Cardiac muscle cell (in vitro differentiated cells and primary cell): ENCODE results near the gene TIMM50. TPM values are rescaled to one million over a fixed set of nuclear protein-coding genes. Genes with fewer than 3 reads are reported as not detected.
A peak's percentile ranks its signal among the peaks of the same experiment; 100 is the strongest.

Experiments used
- DNase-seq, 2 donors: peaks; one replicate each; pipeline versions ENCODE4 v3.0.0 to v3.0.0-alpha.2; 2010 to 2017; ENCODE audit warnings: low read depth in 1 of 2, low spot score in 1 of 2
- H3K27ac ChIP-seq: fragments of 200-600 bp; sonication (generic); 2 replicates; pipeline ENCODE4 v1.5.1; 2016
- H3K27me3 ChIP-seq: fragments of 200-600 bp; sonication (generic); 2 replicates; pipeline ENCODE4 v1.6.0; 2016; ENCODE audit warnings: control low read depth
- H3K36me3 ChIP-seq: fragments of 200-600 bp; sonication (generic); 2 replicates; pipeline ENCODE4 v1.5.1; 2016; ENCODE audit warnings: control low read depth
- H3K4me1 ChIP-seq: fragments of 200-600 bp; sonication (generic); 2 replicates; pipeline ENCODE4 v1.8.1; 2017; ENCODE audit warnings: low read depth, mild to moderate bottlenecking, mixed run types
- H3K4me3 ChIP-seq: fragments of 200-600 bp; sonication (generic); 2 replicates; pipeline ENCODE4 v1.5.1; 2016; ENCODE audit warnings: mild to moderate bottlenecking
- H3K9me3 ChIP-seq: fragments of 200-600 bp; sonication (generic); 2 replicates; pipeline ENCODE4 v1.5.1; 2017; ENCODE audit warnings: low read depth, mild to moderate bottlenecking, control low read depth
- polyA plus RNA-seq: library from polyadenylated mRNA; unstranded; fragments of >200 nt; fragmentation: Nextera tagmentation; extraction: Ambion mirVana; gene quantifications from 2 replicates; pipeline ENCODE4 v1.2.1, GENCODE V29; 2016
- total RNA-seq: library from RNA; depleted of rRNA; stranded (reverse); fragments of >200 nt; gene quantifications from 2 replicates; pipeline ENCODE4 v1.2.3, GENCODE V29; 2016
- TF ChIP-seq, protein P1 (sequence below): IDR thresholded peaks from 2 replicates; pipeline ENCODE4 v1.5.1; 2012; ENCODE audit warnings: low read depth, mild to moderate bottlenecking, low read length

Gene TIMM50
- total and polyA plus RNA-seq, 2 experiments from 2014 or later: 80.4 to 93.3 TPM

DNA sequence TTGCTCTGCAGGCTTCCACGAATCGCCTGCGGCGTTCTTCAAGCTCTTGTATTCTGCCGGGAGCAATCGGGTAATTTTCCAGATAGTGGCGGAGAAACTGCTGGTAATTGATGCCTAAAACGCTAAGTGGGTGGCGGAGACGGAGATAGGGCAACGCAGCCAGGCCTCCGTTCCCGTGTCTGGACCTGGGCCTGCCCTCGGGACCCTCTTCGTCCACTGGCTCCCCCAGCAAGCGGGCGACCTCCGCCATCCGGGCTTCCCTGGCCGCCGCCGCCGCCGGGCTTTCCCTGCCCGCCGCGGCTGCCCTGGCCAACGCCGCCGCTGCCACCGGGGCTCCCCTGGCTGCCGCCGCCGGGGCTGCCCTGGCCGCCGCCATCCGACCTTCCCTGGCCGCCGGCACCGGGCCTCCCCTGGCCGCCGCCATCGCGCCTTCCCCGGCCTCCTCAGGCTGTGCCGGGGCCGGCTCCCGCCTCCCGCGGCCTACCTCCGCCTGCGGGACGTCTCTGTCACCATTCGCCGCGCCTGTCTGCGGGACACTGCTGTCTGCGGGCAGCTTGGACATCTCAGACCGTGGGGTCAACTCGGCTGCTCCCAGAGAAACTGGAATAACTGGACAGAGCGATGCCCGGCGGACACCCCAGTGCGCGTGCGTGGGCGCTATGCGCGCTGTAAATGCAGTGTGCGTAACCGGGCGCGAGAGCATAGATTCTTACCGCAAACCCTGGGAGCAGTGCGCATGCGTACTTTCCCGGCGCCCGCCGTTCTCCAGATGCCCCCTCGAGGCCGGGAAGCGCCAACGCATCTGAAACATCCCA, 59.1 kb downstream of the TIMM50 start, which contains the start of gene EID2:
Gene EID2 (minus strand): TSS at position 644 of the 815 bp plus-strand sequence. CDS start 82 bp downstream, at position 562.
- peaks cover 8% of the 10 kb centered on the region for H3K4me1 ChIP-seq
- no peaks in the 10 kb centered on the region for H3K27me3 ChIP-seq
- no peaks in the 10 kb centered on the region for H3K9me3 ChIP-seq
- no peaks in the 10 kb centered on the region for H3K36me3 ChIP-seq
- peak within 1 kb of the TSS; percentile 90 for H3K4me3 ChIP-seq
- peak within 1 kb of the TSS; percentile 99 for H3K27ac ChIP-seq
- peak; percentile 97 to 98 for DNase-seq
- TF ChIP-seq, protein P1, sequence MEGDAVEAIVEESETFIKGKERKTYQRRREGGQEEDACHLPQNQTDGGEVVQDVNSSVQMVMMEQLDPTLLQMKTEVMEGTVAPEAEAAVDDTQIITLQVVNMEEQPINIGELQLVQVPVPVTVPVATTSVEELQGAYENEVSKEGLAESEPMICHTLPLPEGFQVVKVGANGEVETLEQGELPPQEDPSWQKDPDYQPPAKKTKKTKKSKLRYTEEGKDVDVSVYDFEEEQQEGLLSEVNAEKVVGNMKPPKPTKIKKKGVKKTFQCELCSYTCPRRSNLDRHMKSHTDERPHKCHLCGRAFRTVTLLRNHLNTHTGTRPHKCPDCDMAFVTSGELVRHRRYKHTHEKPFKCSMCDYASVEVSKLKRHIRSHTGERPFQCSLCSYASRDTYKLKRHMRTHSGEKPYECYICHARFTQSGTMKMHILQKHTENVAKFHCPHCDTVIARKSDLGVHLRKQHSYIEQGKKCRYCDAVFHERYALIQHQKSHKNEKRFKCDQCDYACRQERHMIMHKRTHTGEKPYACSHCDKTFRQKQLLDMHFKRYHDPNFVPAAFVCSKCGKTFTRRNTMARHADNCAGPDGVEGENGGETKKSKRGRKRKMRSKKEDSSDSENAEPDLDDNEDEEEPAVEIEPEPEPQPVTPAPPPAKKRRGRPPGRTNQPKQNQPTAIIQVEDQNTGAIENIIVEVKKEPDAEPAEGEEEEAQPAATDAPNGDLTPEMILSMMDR: peak; percentile 77

DNA sequence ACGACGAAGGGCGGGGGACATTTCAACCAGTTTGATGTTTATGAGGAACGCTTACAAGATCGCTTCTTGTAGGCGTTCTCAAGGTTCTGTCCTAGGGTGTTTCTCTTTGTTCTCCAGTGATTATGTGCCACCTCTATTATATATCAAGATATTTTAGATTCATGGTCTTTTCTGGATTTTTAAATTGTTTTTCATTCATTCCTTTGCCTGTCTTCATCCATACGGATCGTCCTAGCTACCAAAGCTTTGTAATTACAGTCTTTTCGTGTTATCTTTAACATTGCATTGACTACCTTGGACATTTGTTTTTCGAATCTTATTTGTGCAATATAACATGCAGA, 59.7 kb downstream of the TIMM50 start:
- H3K4me3 ChIP-seq: peak overlapping the region; percentile 90
- no peaks in the 10 kb centered on the region for H3K27me3 ChIP-seq
- H3K9me3 ChIP-seq: no peaks in the 10 kb centered on the region
- no peak overlapping the region for H3K27ac ChIP-seq
- no peaks in the 10 kb centered on the region for H3K36me3 ChIP-seq
- H3K4me1 ChIP-seq: peaks cover 8% of the 10 kb centered on the region
- TF ChIP-seq, protein P1: no peak
- no peak for DNase-seq

Other genes with a start within 250 kb of the TIMM50 start
- gene IFNL3, start 235.8 kb upstream of the TIMM50 start, total RNA-seq: not detected in 2 replicates
- gene IFNL3, start 235.8 kb upstream of the TIMM50 start, polyA plus RNA-seq: not detected in 2 replicates
- not detected in 2 replicates for gene IFNL4, start 232.0 kb upstream of the TIMM50 start, total RNA-seq
- gene IFNL4, start 232.0 kb upstream of the TIMM50 start, polyA plus RNA-seq: 0.17 TPM in 1 of 2 replicates, not detected in the other
- gene IFNL2, start 212.4 kb upstream of the TIMM50 start, total RNA-seq: not detected in 2 replicates
- not detected in 2 replicates for gene IFNL2, start 212.4 kb upstream of the TIMM50 start, polyA plus RNA-seq
- not detected in 2 replicates for gene IFNL1, start 184.4 kb upstream of the TIMM50 start, total RNA-seq
- not detected in 2 replicates for gene IFNL1, start 184.4 kb upstream of the TIMM50 start, polyA plus RNA-seq
- gene LRFN1, start 160.0 kb upstream of the TIMM50 start, total RNA-seq: 10.3 and 19.4 TPM in 2 replicates
- 12.4 and 18.6 TPM in 2 replicates for gene LRFN1, start 160.0 kb upstream of the TIMM50 start, polyA plus RNA-seq
- not detected in 2 replicates for gene GMFG, start 144.8 kb upstream of the TIMM50 start, total RNA-seq
- 2.3 and 3.2 TPM in 2 replicates for gene GMFG, start 144.8 kb upstream of the TIMM50 start, polyA plus RNA-seq
- gene SAMD4B, start 138.4 kb upstream of the TIMM50 start, total RNA-seq: 158 and 183 TPM in 2 replicates
- 120 and 139 TPM in 2 replicates for gene SAMD4B, start 138.4 kb upstream of the TIMM50 start, polyA plus RNA-seq
- gene PAF1, start 89.7 kb upstream of the TIMM50 start, total RNA-seq: 61.9 and 62.2 TPM in 2 replicates
- gene PAF1, start 89.7 kb upstream of the TIMM50 start, polyA plus RNA-seq: 64.4 and 78.3 TPM in 2 replicates
- 43.8 and 70.6 TPM in 2 replicates for gene MED29, start 89.5 kb upstream of the TIMM50 start, total RNA-seq
- 59.6 and 67.3 TPM in 2 replicates for gene MED29, start 89.5 kb upstream of the TIMM50 start, polyA plus RNA-seq
- 13.6 and 14.6 TPM in 2 replicates for gene ZFP36, start 74.0 kb upstream of the TIMM50 start, total RNA-seq
- gene ZFP36, start 74.0 kb upstream of the TIMM50 start, polyA plus RNA-seq: 51.2 and 53.4 TPM in 2 replicates
- 40.7 and 45.4 TPM in 2 replicates for gene PLEKHG2, start 68.2 kb upstream of the TIMM50 start, total RNA-seq
- 30.5 and 40.0 TPM in 2 replicates for gene PLEKHG2, start 68.2 kb upstream of the TIMM50 start, polyA plus RNA-seq
- 369 and 374 TPM in 2 replicates for gene RPS16, start 44.9 kb upstream of the TIMM50 start, total RNA-seq
- gene RPS16, start 44.9 kb upstream of the TIMM50 start, polyA plus RNA-seq: 508 and 542 TPM in 2 replicates
- gene SUPT5H, start 35.3 kb upstream of the TIMM50 start, total RNA-seq: 106 and 156 TPM in 2 replicates
- gene SUPT5H, start 35.3 kb upstream of the TIMM50 start, polyA plus RNA-seq: 145 and 185 TPM in 2 replicates
- gene DLL3, start 18.1 kb downstream of the TIMM50 start, total RNA-seq: 8.0 and 11.7 TPM in 2 replicates
- gene DLL3, start 18.1 kb downstream of the TIMM50 start, polyA plus RNA-seq: 12.2 and 13.9 TPM in 2 replicates
- 2.0 and 4.3 TPM in 2 replicates for gene SELENOV, start 34.3 kb downstream of the TIMM50 start, total RNA-seq
- gene SELENOV, start 34.3 kb downstream of the TIMM50 start, polyA plus RNA-seq: 1.3 and 2.5 TPM in 2 replicates
- 9.5 and 17.5 TPM in 2 replicates for gene EID2B, start 52.0 kb downstream of the TIMM50 start, total RNA-seq
- 8.4 and 14.1 TPM in 2 replicates for gene EID2B, start 52.0 kb downstream of the TIMM50 start, polyA plus RNA-seq
- gene EID2, start 59.3 kb downstream of the TIMM50 start, total RNA-seq: 20.3 and 44.5 TPM in 2 replicates
- gene EID2, start 59.3 kb downstream of the TIMM50 start, polyA plus RNA-seq: 70.2 and 75.0 TPM in 2 replicates
- gene LGALS13, start 121.7 kb downstream of the TIMM50 start, total RNA-seq: not detected in 2 replicates
- gene LGALS13, start 121.7 kb downstream of the TIMM50 start, polyA plus RNA-seq: not detected in 2 replicates
- gene LGALS16, start 175.1 kb downstream of the TIMM50 start, total RNA-seq: not detected in 2 replicates
- not detected in 2 replicates for gene LGALS16, start 175.1 kb downstream of the TIMM50 start, polyA plus RNA-seq
- not detected in 2 replicates for gene LGALS14, start 223.6 kb downstream of the TIMM50 start, total RNA-seq
- gene LGALS14, start 223.6 kb downstream of the TIMM50 start, polyA plus RNA-seq: not detected in 2 replicates